Natural killer cell treated with Interleukin-12 subunit alpha and Interleukin-12 subunit beta and Interleukin-15 and Interleukin-18, amount 100 ng/mL, for 72 hours (primary cell): ENCODE measurements around the gene TMEM37. TPM values are rescaled to one million over a fixed set of nuclear protein-coding genes. Genes with fewer than 3 reads are reported as not detected.

ENCODE experiments used
- ATAC-seq, 2 donors: fragments of 150-1000 bp; cut with Tn5 transposase in 1 of 2; sonication (Bioruptor Pico), chemical (Tn5 transposase) in 1 of 2; 2 replicates each; pipeline ENCODE4 v1.10.0; 2021
- DNase-seq: peaks from one replicate; pipeline ENCODE4 v3.0.0; 2022; ENCODE audit warnings: low spot score
- H3K27ac Mint-ChIP-seq, 2 donors: 1 replicate in 1 of 2; 2 replicates in 1 of 2; pipeline ENCODE4 v1.8.0; 2022; ENCODE audit warnings: mixed read lengths in 2 of 2, mild to moderate bottlenecking in 1 of 2, moderate library complexity in 1 of 2
- H3K27me3 Mint-ChIP-seq, 2 donors: 1 replicate in 1 of 2; 2 replicates in 1 of 2; pipeline ENCODE4 v1.8.0; 2022; ENCODE audit warnings: mixed read lengths in 2 of 2
- H3K36me3 Mint-ChIP-seq: one replicate; pipeline ENCODE4 v1.8.0; 2022; ENCODE audit warnings: mixed read lengths
- H3K4me1 Mint-ChIP-seq, 2 donors: 1 replicate in 1 of 2; 2 replicates in 1 of 2; pipeline ENCODE4 v1.8.0; 2022; ENCODE audit warnings: low read depth in 2 of 2, mixed read lengths in 2 of 2, mild to moderate bottlenecking in 1 of 2
- H3K4me3 Mint-ChIP-seq: one replicate; pipeline ENCODE4 v1.8.0; 2022; ENCODE audit warnings: mixed read lengths
- H3K9me3 Mint-ChIP-seq: 2 replicates; pipeline ENCODE4 v1.8.0; 2022; ENCODE audit warnings: mixed read lengths
- total RNA-seq, 2 donors: library from RNA; stranded (reverse); gene quantifications; one replicate each; pipeline ENCODE4 v1.2.3, GENCODE V29; 2022

Gene TMEM37
- total RNA-seq, 2 donors from 2014 or later, result not detected

- Mint-ChIP-seq H3K27me3 (peaks cover 8 to 15% of the 10 kb centered on the region in 2 donors), H3K9me3 (no peaks in the 10 kb centered on the region), H3K27ac (no peak overlapping the region), H3K36me3 (no peaks in the 10 kb centered on the region), H3K4me3 (no peak overlapping the region), H3K4me1 (no peaks in the 10 kb centered on the region)
- ATAC-seq (no peak), DNase-seq (no peak)
Measured at GRCh38 chr2:119442850-119443249, 11.2 kb downstream of the TMEM37 start.

- Mint-ChIP-seq H3K9me3 (no peaks in the 10 kb centered on the region), H3K4me3 (no peak overlapping the region), H3K36me3 (no peaks in the 10 kb centered on the region), H3K4me1 (no peaks in the 10 kb centered on the region), H3K27me3 (peaks cover 8 to 15% of the 10 kb centered on the region in 2 donors), H3K27ac (no peak overlapping the region)
- no peak for ATAC-seq
- no peak for DNase-seq
Measured at GRCh38 chr2:119446037-119446436, 14.4 kb downstream of the TMEM37 start.

GRCh38 chr2:119448427-119449141 is 16.9 kb downstream of the TMEM37 start:
- H3K9me3 Mint-ChIP-seq, result no peaks in the 10 kb centered on the region
- peaks cover 18 to 23% of the 10 kb centered on the region in 2 donors for H3K27me3 Mint-ChIP-seq
- DNase-seq (no peak), ATAC-seq (peak in 1 of 2 donors; percentile 52)
- H3K4me3 Mint-ChIP-seq, result no peak overlapping the region
- no peaks in the 10 kb centered on the region for H3K36me3 Mint-ChIP-seq
- no peaks in the 10 kb centered on the region for H3K4me1 Mint-ChIP-seq
- no peak overlapping the region for H3K27ac Mint-ChIP-seq

- Mint-ChIP-seq H3K4me1 (no peaks in the 10 kb centered on the region), H3K4me3 (no peak overlapping the region), H3K9me3 (no peaks in the 10 kb centered on the region), H3K27me3 (peaks cover 21 to 29% of the 10 kb centered on the region in 2 donors), H3K27ac (no peak overlapping the region), H3K36me3 (no peaks in the 10 kb centered on the region)
- ATAC-seq (no peak), DNase-seq (no peak)
Measured at GRCh38 chr2:119449521-119449920, 17.9 kb downstream of the TMEM37 start.

- DNase-seq (no peak), ATAC-seq (no peak)
- no peak overlapping the region for H3K4me3 Mint-ChIP-seq
- no peak overlapping the region for H3K27ac Mint-ChIP-seq
- H3K9me3 Mint-ChIP-seq, result no peaks in the 10 kb centered on the region
- no peaks in the 10 kb centered on the region for H3K4me1 Mint-ChIP-seq
- H3K27me3 Mint-ChIP-seq, result peaks cover 28 to 36% of the 10 kb centered on the region in 2 donors
- no peaks in the 10 kb centered on the region for H3K36me3 Mint-ChIP-seq
Measured at GRCh38 chr2:119451336-119452050, 19.8 kb downstream of the TMEM37 start.

- no peaks in the 10 kb centered on the region for H3K9me3 Mint-ChIP-seq
- H3K4me3 Mint-ChIP-seq, result no peak overlapping the region
- ATAC-seq (no peak), DNase-seq (no peak)
- H3K27me3 Mint-ChIP-seq, result peaks cover 26 to 40% of the 10 kb centered on the region in 2 donors
- no peaks in the 10 kb centered on the region for H3K36me3 Mint-ChIP-seq
- H3K4me1 Mint-ChIP-seq, result no peaks in the 10 kb centered on the region
- no peak overlapping the region for H3K27ac Mint-ChIP-seq
Measured at GRCh38 chr2:119453972-119454593, 22.4 kb downstream of the TMEM37 start.

- no peaks in the 10 kb centered on the region for H3K36me3 Mint-ChIP-seq
- H3K4me3 Mint-ChIP-seq, result no peak overlapping the region
- no peak overlapping the region for H3K27ac Mint-ChIP-seq
- H3K9me3 Mint-ChIP-seq, result no peaks in the 10 kb centered on the region
- H3K4me1 Mint-ChIP-seq, result no peaks in the 10 kb centered on the region
- ATAC-seq (no peak), DNase-seq (peak; percentile 48)
- H3K27me3 Mint-ChIP-seq, result peaks cover 27 to 40% of the 10 kb centered on the region in 2 donors
Measured at GRCh38 chr2:119455066-119455718, 23.5 kb downstream of the TMEM37 start.

- H3K27ac Mint-ChIP-seq, result no peak overlapping the region
- no peak for ATAC-seq
Measured at GRCh38 chr2:119460076-119460475, 28.4 kb downstream of the TMEM37 start.

GRCh38 chr2:119461811-119462210 is 30.2 kb downstream of the TMEM37 start:
- Mint-ChIP-seq H3K9me3 (no peaks in the 10 kb centered on the region), H3K27ac (no peak overlapping the region), H3K4me3 (no peak overlapping the region), H3K4me1 (no peaks in the 10 kb centered on the region), H3K27me3 (peaks cover 3 to 9% of the 10 kb centered on the region in 2 donors), H3K36me3 (no peaks in the 10 kb centered on the region)
- DNase-seq (peak; percentile 51), ATAC-seq (no peak)

More at GRCh38 chr2:119460076-119460475, 28.4 kb downstream of the TMEM37 start:
- H3K27me3 Mint-ChIP-seq, result peaks cover 14 to 24% of the 10 kb centered on the region in 2 donors
- H3K9me3 Mint-ChIP-seq, result no peaks in the 10 kb centered on the region
- no peaks in the 10 kb centered on the region for H3K4me1 Mint-ChIP-seq
- no peak for DNase-seq
- no peak overlapping the region for H3K4me3 Mint-ChIP-seq
- H3K36me3 Mint-ChIP-seq, result no peaks in the 10 kb centered on the region

- H3K27ac Mint-ChIP-seq, result no peak overlapping the region
- ATAC-seq, result no peak
- peak; percentile 29 for DNase-seq
- H3K9me3 Mint-ChIP-seq, result no peaks in the 10 kb centered on the region
- no peaks in the 10 kb centered on the region for H3K36me3 Mint-ChIP-seq
- no peak overlapping the region for H3K4me3 Mint-ChIP-seq
- H3K27me3 Mint-ChIP-seq, result peaks cover 1 to 2% of the 10 kb centered on the region in 2 donors
- H3K4me1 Mint-ChIP-seq, result no peaks in the 10 kb centered on the region
Measured at GRCh38 chr2:119462574-119462973, 30.9 kb downstream of the TMEM37 start.

- Mint-ChIP-seq H3K36me3 (no peaks in the 10 kb centered on the region), H3K9me3 (no peaks in the 10 kb centered on the region), H3K4me1 (no peaks in the 10 kb centered on the region), H3K4me3 (no peak overlapping the region), H3K27ac (no peak overlapping the region), H3K27me3 (peaks cover 0 to 2% of the 10 kb centered on the region in 2 donors)
- DNase-seq, result no peak
- ATAC-seq, result no peak
Measured at GRCh38 chr2:119463136-119463535, 31.5 kb downstream of the TMEM37 start.

GRCh38 chr2:119463990-119464389 is 32.3 kb downstream of the TMEM37 start:
- Mint-ChIP-seq H3K4me3 (no peak overlapping the region), H3K9me3 (no peaks in the 10 kb centered on the region), H3K4me1 (no peaks in the 10 kb centered on the region), H3K27me3 (peaks cover 5 to 7% of the 10 kb centered on the region in 2 donors), H3K27ac (no peak overlapping the region), H3K36me3 (no peaks in the 10 kb centered on the region)
- peak; percentile 26 for DNase-seq
- ATAC-seq, result peak in 1 of 2 donors; percentile 4

- ATAC-seq (no peak), DNase-seq (peak; percentile 23)
- Mint-ChIP-seq H3K4me3 (no peak overlapping the region), H3K9me3 (no peaks in the 10 kb centered on the region), H3K4me1 (no peaks in the 10 kb centered on the region), H3K27ac (no peak overlapping the region), H3K27me3 (peaks cover 3 to 7% of the 10 kb centered on the region in 2 donors), H3K36me3 (no peaks in the 10 kb centered on the region)
Measured at GRCh38 chr2:119464981-119465380, 33.3 kb downstream of the TMEM37 start.
